Vagina (tissue), 2 donors: ENCODE results near the gene SLC12A7. TPM values are rescaled to one million over a fixed set of nuclear protein-coding genes. Genes with fewer than 3 reads are reported as not detected.
A peak's percentile ranks its signal among the peaks of the same experiment; 100 is the strongest.
"Not testable (repeated sequence)": the region's sequence is repeated elsewhere in the genome, so short reads cannot be mapped to it uniquely, and the experiment has no call there.

Source experiments
- DNase-seq, 2 donors: peaks; one replicate each; pipeline ENCODE4 v3.0.0-alpha.2; 2017; ENCODE audit errors: extremely low spot score in 2 of 2
- H3K27ac ChIP-seq: fragments of 200-600 bp; sonication (generic); one replicate; pipeline ENCODE4 v1.5.1; 2019
- H3K27me3 ChIP-seq: fragments of 200-600 bp; sonication (generic); one replicate; pipeline ENCODE4 v1.5.1; 2019
- H3K36me3 ChIP-seq, 2 donors: fragments of 200-600 bp; sonication (generic); one replicate each; pipeline ENCODE4 v1.5.1; 2017 to 2019
- H3K4me1 ChIP-seq: fragments of 200-600 bp; sonication (generic); one replicate; pipeline ENCODE4 v1.5.1; 2019
- H3K4me3 ChIP-seq, 2 donors: fragments of 200-600 bp; sonication (generic); 1 replicate in 1 of 2; 2 replicates in 1 of 2; pipeline ENCODE4 v1.5.1; 2016 to 2019
- H3K9me3 ChIP-seq: fragments of 200-600 bp; sonication (generic); one replicate; pipeline ENCODE4 v1.5.1; 2019
- POLR2A ChIP-seq, 2 donors: fragments of 450-650 bp; IDR thresholded peaks; one replicate each; pipeline ENCODE4 v1.6.1; 2017; ENCODE audit warnings: antibody characterized with exemption in 2 of 2, mild to moderate bottlenecking in 2 of 2, moderate library complexity in 2 of 2
- POLR2AphosphoS5 ChIP-seq, 2 donors: sonication (generic); formaldehyde crosslinking; IDR thresholded peaks; one replicate each; pipeline ENCODE4 v1.9.0; 2017; ENCODE audit warnings: antibody characterized with exemption in 2 of 2, mild to moderate bottlenecking in 2 of 2, low read depth in 1 of 2; ENCODE audit not compliant: insufficient read depth in 1 of 2
- intact Hi-C: fragments of 100-400 bp; cut with DNase I; formaldehyde crosslinking; loops from one replicate; pipeline ENCODE4 v1.15.1; 2023
- total RNA-seq: library from RNA; depleted of rRNA; stranded (reverse); fragments of >200 nt; gene quantifications from one replicate; pipeline ENCODE4 v1.2.3, GENCODE V29; 2016
- TF ChIP-seq, protein P1 (sequence below), 3 experiments: fragments of 450-650 bp in 2 of 3; fragments of 200-600 bp in 1 of 3; sonication (generic) in 1 of 3; IDR thresholded peaks; one replicate each; pipeline ENCODE4 v1.5.1; 2017 to 2019; ENCODE audit warnings: antibody characterized with exemption in 3 of 3, mild to moderate bottlenecking in 2 of 3, moderate library complexity in 2 of 3

SLC12A7 gene
- total RNA-seq, 1 donor from 2014 or later = 21.6 TPM

DNA sequence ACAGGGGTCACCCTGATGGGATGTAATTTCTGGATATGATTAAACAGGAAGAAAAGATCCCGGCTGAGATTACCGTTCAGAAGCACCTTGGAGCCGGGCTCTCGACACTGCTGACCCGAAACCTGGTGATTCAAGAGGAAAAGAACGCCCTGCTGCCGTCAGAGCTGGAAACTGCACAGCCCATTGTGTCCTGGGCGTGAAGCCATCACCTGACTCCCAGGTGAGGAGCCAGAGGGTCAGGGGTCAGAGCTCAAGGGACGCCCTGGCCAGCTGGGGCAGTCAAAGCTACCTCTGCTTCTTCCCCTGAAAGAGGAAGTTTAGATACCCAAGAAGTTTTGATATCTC is 17.8 kb upstream of the SLC12A7 start:
- Histone ChIP-seq H3K9me3 (no peaks in the 10 kb centered on the region), H3K4me1 (peaks cover 6% of the 10 kb centered on the region), H3K36me3 (no peaks in the 10 kb centered on the region), H3K27me3 (no peaks in the 10 kb centered on the region), H3K27ac (no peak overlapping the region), H3K4me3 (no peak overlapping the region)
- intact Hi-C loops = no loop called here
- TF ChIP-seq, protein P1, sequence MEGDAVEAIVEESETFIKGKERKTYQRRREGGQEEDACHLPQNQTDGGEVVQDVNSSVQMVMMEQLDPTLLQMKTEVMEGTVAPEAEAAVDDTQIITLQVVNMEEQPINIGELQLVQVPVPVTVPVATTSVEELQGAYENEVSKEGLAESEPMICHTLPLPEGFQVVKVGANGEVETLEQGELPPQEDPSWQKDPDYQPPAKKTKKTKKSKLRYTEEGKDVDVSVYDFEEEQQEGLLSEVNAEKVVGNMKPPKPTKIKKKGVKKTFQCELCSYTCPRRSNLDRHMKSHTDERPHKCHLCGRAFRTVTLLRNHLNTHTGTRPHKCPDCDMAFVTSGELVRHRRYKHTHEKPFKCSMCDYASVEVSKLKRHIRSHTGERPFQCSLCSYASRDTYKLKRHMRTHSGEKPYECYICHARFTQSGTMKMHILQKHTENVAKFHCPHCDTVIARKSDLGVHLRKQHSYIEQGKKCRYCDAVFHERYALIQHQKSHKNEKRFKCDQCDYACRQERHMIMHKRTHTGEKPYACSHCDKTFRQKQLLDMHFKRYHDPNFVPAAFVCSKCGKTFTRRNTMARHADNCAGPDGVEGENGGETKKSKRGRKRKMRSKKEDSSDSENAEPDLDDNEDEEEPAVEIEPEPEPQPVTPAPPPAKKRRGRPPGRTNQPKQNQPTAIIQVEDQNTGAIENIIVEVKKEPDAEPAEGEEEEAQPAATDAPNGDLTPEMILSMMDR (IDR thresholded peaks at IDR 0.05) = no peak
- TF ChIP-seq POLR2AphosphoS5 (IDR thresholded peaks at IDR 0.05; ENCODE audit: insufficient read depth in 1 of 2, low read depth in 1 of 2) = no peak
- no peak for TF ChIP-seq POLR2A (IDR thresholded peaks at IDR 0.05)
- no peak for DNase-seq

DNA sequence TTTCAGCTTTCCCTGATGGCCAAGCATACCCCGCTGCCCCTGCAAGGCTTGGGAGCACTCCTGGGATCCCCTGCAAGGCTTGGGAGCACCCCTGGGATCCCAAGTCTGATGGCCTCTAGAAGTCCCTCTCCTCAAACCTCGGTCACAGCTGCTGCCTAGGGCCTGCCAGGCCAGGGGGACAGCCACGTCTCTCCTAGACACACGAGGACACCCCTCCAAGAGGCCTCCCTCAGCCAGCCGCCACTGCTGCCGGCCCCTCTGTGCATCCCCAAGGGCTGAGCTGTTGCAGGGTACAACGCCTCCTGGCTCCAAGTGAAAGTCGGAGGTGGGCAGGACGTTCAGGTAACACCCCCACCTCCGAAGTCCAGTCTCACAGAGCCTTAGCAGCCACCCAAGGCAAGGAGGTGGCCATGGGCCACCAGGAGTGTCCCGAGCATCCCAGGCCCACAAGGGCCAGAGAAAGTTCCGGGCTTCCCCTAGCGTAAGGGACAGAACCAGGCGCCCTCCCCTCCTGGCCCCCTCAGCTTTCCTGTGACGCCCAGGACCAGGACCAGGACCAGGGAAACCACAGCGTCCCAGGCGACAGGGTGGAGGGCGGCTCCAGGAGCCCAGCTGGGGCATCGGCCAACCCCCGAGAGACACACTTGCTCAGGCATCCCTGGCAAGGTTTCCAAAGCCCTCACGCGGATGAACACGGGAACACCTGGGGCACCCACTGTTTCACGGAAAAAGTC is 17.3 kb upstream of the SLC12A7 start:
- Histone ChIP-seq H3K4me1 (peaks cover 11% of the 10 kb centered on the region), H3K9me3 (no peaks in the 10 kb centered on the region), H3K27me3 (no peaks in the 10 kb centered on the region), H3K36me3 (no peaks in the 10 kb centered on the region), H3K27ac (no peak overlapping the region), H3K4me3 (no peak overlapping the region)
- TF ChIP-seq POLR2A (IDR thresholded peaks at IDR 0.05) (no peak), POLR2AphosphoS5 (IDR thresholded peaks at IDR 0.05; ENCODE audit: insufficient read depth in 1 of 2, low read depth in 1 of 2) (no peak)
- TF ChIP-seq, protein P1 (IDR thresholded peaks at IDR 0.05) = no peak
- DNase-seq = no peak
- intact Hi-C loops = no loop called here

DNA sequence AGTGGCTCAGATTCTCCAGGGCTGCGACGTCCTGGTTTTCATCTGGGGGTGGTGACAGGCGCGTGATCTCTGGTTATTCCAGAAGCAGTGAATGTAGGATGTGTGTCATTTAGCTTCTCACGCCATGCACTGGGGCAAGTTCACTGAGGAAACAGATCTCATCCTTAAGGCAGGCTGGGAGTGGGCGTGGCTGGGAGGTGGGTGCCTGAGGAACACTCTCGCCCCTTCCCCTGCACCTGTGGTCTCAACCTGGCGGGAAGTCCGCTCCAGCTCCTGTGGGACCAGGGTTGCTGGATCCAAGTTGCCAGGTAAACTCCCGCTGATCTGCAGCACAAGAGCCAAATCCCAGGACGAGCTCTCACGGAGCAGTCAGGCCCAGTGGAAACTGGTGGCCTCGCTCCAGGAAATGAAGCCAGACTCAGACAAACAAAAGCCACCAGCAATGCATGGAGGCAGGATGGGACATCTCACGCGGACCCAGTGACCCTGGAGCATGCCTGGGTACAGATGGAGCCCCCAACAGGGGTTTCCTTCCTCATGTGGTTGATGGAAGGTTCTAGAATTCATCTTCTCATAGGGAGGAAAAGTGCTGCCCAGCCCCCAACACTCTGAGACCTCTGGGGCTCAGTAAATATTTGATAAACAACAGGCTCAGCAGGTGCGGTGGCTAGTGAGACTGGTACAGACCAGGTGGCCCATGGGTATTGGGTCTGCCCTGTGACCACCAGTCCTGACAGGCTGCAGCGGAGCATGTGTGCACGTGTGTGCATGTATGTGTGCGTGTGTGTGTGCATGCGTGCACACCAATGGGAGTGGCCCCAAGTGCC is 16.3 kb upstream of the SLC12A7 start:
- Histone ChIP-seq H3K4me3 (no peak overlapping the region), H3K4me1 (peaks cover 11% of the 10 kb centered on the region), H3K9me3 (no peaks in the 10 kb centered on the region), H3K27ac (no peak overlapping the region), H3K27me3 (no peaks in the 10 kb centered on the region), H3K36me3 (no peaks in the 10 kb centered on the region)
- DNase-seq = no peak
- no peak for TF ChIP-seq POLR2AphosphoS5 (IDR thresholded peaks at IDR 0.05; ENCODE audit: insufficient read depth in 1 of 2, low read depth in 1 of 2)
- TF ChIP-seq, protein P1 (IDR thresholded peaks at IDR 0.05) = no peak
- TF ChIP-seq POLR2A (IDR thresholded peaks at IDR 0.05) = no peak
- intact Hi-C loops = no loop called here

DNA sequence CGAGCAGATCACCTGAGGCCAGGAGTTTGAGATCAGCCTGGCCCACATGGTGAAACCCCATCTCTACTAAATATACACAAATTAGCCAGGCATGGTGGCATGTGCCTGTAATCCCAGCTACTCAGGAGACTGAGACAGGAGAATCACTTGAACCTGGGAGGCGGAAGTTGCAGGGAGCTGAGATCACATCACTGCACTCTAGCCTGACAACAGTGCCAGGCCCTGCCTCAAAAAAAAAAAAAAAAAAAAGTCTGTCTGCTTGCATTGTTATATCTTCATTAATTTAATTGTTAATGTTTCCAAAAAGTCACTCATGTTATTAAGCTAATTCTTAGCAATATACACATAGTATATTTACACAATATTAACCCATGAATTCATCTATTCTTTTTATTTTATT is 13.8 kb upstream of the SLC12A7 start:
- DNase-seq, H3K9me3 ChIP-seq, H3K4me3 ChIP-seq, H3K36me3 ChIP-seq, H3K27me3 ChIP-seq, intact Hi-C loops: not testable (repeated sequence)
- H3K27ac ChIP-seq = peak overlapping the region; percentile 54
- peaks cover 11% of the 10 kb centered on the region for H3K4me1 ChIP-seq

DNA sequence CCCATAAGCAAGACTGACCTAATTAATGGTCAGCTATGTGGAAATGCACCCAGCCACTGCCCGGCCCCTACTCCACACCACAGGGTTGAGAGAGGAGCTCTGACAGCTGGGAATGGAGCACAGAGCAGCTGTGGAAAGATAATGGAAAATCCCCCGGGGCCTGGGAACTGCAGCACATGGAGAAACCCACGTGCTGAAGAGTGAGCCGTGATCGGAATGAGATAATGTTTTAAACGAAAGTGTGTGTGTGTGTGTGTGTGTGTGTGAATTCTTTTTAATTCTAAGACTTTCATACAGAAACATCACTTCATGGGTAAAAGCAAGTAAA is 13.1 kb upstream of the SLC12A7 start:
- intact Hi-C loops = no loop called here
- H3K27ac ChIP-seq = peak overlapping the region; percentile 54

More for the DNA sequence above, 13.1 kb upstream of the SLC12A7 start:
- no peak for TF ChIP-seq POLR2A (IDR thresholded peaks at IDR 0.05)
- TF ChIP-seq, protein P1 (IDR thresholded peaks at IDR 0.05) = no peak
- TF ChIP-seq POLR2AphosphoS5 (IDR thresholded peaks at IDR 0.05; ENCODE audit: insufficient read depth in 1 of 2, low read depth in 1 of 2) = no peak
- Histone ChIP-seq H3K4me1 (peaks cover 11% of the 10 kb centered on the region), H3K36me3 (no peaks in the 10 kb centered on the region), H3K27me3 (no peaks in the 10 kb centered on the region), H3K4me3 (no peak overlapping the region), H3K9me3 (no peaks in the 10 kb centered on the region)
- no peak for DNase-seq
